HepG2 (cell line): ENCODE data around the gene SMCO4. TPM values are rescaled to one million over a fixed set of nuclear protein-coding genes. Genes with fewer than 3 reads are reported as not detected.

ENCODE experiments used
- ATAC-seq: fragments of 200-7000 bp; cut with Tn5 transposase; 3 replicates; pipeline ENCODE4 v1.9.1; 2020; ENCODE audit warnings: mild to moderate bottlenecking, moderate library complexity
- BruUV-seq: library from RNA; stranded (reverse); fragments of 400-500 nt; replicated peaks from 2 replicates; lab custom pipeline; 2021; lab: Mats Ljungman, UMichigan
- CTCF ChIA-PET: fragments of 300-600 bp; formaldehyde crosslinking; extraction: SDS; loops from one replicate; lab custom pipeline; 2021; ENCODE audit warnings: low total read pairs, inconsistent platforms, low intra/inter-chr PET ratio; lab: Yijun Ruan, JAX
- POLR2A ChIA-PET: fragments of 350-600 bp; sonication (Branson Sonifier 250); formaldehyde crosslinking; loops from one replicate; lab custom pipeline; 2020; ENCODE audit warnings: antibody characterized with exemption, inconsistent platforms; lab: Yijun Ruan, JAX
- DNase-seq: peaks from one replicate; pipeline ENCODE4 v3.0.0-alpha.2; 2015; ENCODE audit warnings: low spot score
- FAIRE-seq: peaks from 3 replicates; lab custom pipeline; 2011; peaks lifted over from hg19 to GRCh38; lab: Jason Lieb, UNC
- H2AFZ ChIP-seq: one replicate; pipeline ENCODE4 v1.6.1; 2011; ENCODE audit warnings: low read length, inconsistent platforms
- H3K27ac ChIP-seq: fragments of 300-600 bp; 3 replicates; pipeline ENCODE4 v1.8.0; 2011; ENCODE audit warnings: mixed run types, mild to moderate bottlenecking, mixed read lengths, low read length, inconsistent platforms; ENCODE audit not compliant: insufficient read depth; ENCODE audit errors: extremely low read length
- H3K27me3 ChIP-seq, 2 experiments: fragments of 200-600 bp in 1 of 2; 2 replicates in 1 of 2; 3 replicates in 1 of 2; pipeline versions ENCODE4 v1.6.0 to v1.8.0; 2011; ENCODE audit warnings: low read length in 2 of 2, mild to moderate bottlenecking in 2 of 2, moderate library complexity in 2 of 2, inconsistent platforms in 1 of 2; ENCODE audit not compliant: insufficient read depth in 2 of 2, control insufficient read depth in 1 of 2
- H3K36me3 ChIP-seq, 2 experiments: fragments of 200-600 bp in 1 of 2; replicated peaks in 1 of 2; 2 replicates in 1 of 2; 3 replicates in 1 of 2; pipeline versions ENCODE4 v1.5.1 to v1.8.0; 2011; ENCODE audit warnings: low read length in 2 of 2, inconsistent platforms in 1 of 2; ENCODE audit not compliant: insufficient read depth in 2 of 2, control insufficient read depth in 1 of 2
- H3K4me1 ChIP-seq: 2 replicates; pipeline ENCODE4 v1.5.1; 2012; ENCODE audit warnings: low read length, inconsistent platforms; ENCODE audit not compliant: insufficient read depth
- H3K4me2 ChIP-seq: 2 replicates; pipeline ENCODE4 v1.6.0; 2011; ENCODE audit warnings: low read depth, low read length, inconsistent platforms
- H3K4me3 ChIP-seq, 3 experiments: fragments of 200-600 bp in 1 of 3; sonication (generic), shearing (Covaris generic) in 1 of 3; replicated peaks in 1 of 3; 2 replicates each; pipeline ENCODE4 v1.5.1; 2011 to 2016; ENCODE audit warnings: low read length in 3 of 3, inconsistent platforms in 2 of 3, low read depth in 2 of 3, mild to moderate bottlenecking in 2 of 3, control low read depth in 1 of 3, mixed read lengths in 1 of 3; ENCODE audit not compliant: insufficient read depth in 1 of 3
- H3K79me2 ChIP-seq: one replicate; pipeline ENCODE4 v1.6.1; 2011; ENCODE audit warnings: low read length, inconsistent platforms; ENCODE audit not compliant: insufficient read depth
- H3K9ac ChIP-seq: 2 replicates; pipeline ENCODE4 v1.6.0; 2011; ENCODE audit warnings: mild to moderate bottlenecking, low read depth, low read length, inconsistent platforms; ENCODE audit not compliant: insufficient read depth
- H3K9me3 ChIP-seq: 2 replicates; pipeline ENCODE4 v1.5.1; 2012; ENCODE audit warnings: mild to moderate bottlenecking, low read length
- H4K20me1 ChIP-seq: 2 replicates; pipeline ENCODE4 v1.6.0; 2011; ENCODE audit warnings: inconsistent platforms, mild to moderate bottlenecking, low read length, moderate library complexity; ENCODE audit not compliant: insufficient read depth
- HNF1A ChIP-seq, 2 experiments: sonication (generic) in 1 of 2; formaldehyde crosslinking in 1 of 2; IDR thresholded peaks; 2 replicates each; pipeline versions ENCODE4 v1.4.0 to v1.6.1; 2016 to 2020; ENCODE audit warnings: borderline replicate concordance in 1 of 2, low read depth in 1 of 2, mild to moderate bottlenecking in 1 of 2, missing genetic modification reagents in 1 of 2
- ZNF746 ChIP-seq: sonication (generic); formaldehyde crosslinking; IDR thresholded peaks from 2 replicates; pipeline ENCODE4 v1.8.0; 2022; ENCODE audit warnings: mild to moderate bottlenecking, missing genetic modification reagents
- WGBS: methylation state at CpG from one replicate; pipeline ENCODE4 v1.1.6; 2017; ENCODE audit warnings: low lambda C conversion rate; 5-methylcytosine and 5-hydroxymethylcytosine counted together
- in situ Hi-C: cut with HindIII; loops from 2 replicates; pipeline ENCODE4 v1.10.0; 2017; ENCODE audit warnings: low pct_unique_long_range_greater_than_20kb; ENCODE audit not compliant: extremely low pct_ligation_motif_present
- intact Hi-C: fragments of 100-400 bp; cut with micrococcal nuclease; formaldehyde crosslinking; loops from one replicate; pipeline ENCODE4 v1.10.0; 2022; ENCODE audit not compliant: unreplicated experiment
- polyA plus RNA-seq, 8 experiments: library from polyadenylated mRNA; depleted of rRNA in 3 of 8; stranded (reverse) in 7 of 8; unstranded in 1 of 8; fragments of >200 nt; fragmentation: Illumina TruSeq in 4 of 8; extraction: Trizol in 4 of 8; gene quantifications; 2 replicates each; pipeline versions ENCODE4 v1.2.1 to v1.2.3, GENCODE V29; 2011 to 2016; ENCODE audit warnings: low read depth in 4 of 8, missing spikeins in 1 of 8, mixed read lengths in 1 of 8; ENCODE audit not compliant: insufficient read depth in 1 of 8
- total RNA-seq, 5 experiments: library from RNA; depleted of rRNA; stranded (reverse); fragments of >200 nt; fragmentation: Illumina TruSeq; extraction: Trizol; gene quantifications; 2 replicates each; pipeline ENCODE4 v1.2.3, GENCODE V29; 2016; ENCODE audit warnings: low read depth in 1 of 5

SMCO4 gene
- total and polyA plus RNA-seq, 2 of the 13 experiments (the other 11 are each of a cell fraction or from before 2014, with no cell fraction given) = 10.6 to 28.5 TPM

DNA sequence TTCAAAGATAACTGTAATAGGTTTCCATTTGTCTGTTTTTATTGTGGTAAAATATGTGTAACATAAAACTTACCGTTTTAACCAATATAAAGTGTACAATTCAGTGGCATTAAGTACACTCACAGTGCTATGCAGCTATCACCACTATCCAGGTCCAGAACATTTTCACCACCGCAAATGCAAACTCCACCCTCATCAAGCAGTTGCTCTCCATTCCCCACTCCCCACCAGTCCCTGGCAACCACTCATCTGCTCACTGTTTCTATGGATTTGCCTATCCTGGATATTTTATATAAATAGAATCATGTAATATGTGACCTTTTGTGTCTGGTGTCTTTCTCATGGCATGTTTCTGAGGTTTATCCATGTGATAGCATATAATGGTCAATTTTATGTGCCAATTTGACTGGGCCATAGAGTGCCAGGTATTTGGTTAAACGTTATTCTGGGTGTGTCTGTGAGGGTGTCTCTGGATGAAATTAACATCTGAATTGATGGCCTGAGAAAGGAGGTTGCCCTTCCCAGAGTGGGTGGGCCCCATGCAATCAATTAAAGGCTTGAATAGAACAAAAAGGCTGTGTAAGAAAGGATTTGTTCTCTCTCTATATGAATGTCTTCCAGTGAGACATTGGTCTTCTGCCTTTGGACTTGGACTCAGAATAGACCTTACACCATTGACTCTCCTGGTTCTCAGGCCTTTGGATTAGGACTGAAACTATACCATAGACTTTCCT lies 17.2 kb upstream of the SMCO4 start:
- Histone ChIP-seq H2AFZ (no peak overlapping the region), H3K27me3 (peaks cover 1 to 10% of the 10 kb centered on the region in 2 experiments; a peak in 3 of 5 replicates), H3K27ac (no peak overlapping the region), H3K9me3 (no peaks in the 10 kb centered on the region), H4K20me1 (no peaks in the 10 kb centered on the region), H3K4me1 (peaks cover 6% of the 10 kb centered on the region), H3K79me2 (no peaks in the 10 kb centered on the region), H3K9ac (no peak overlapping the region), H3K4me3 (no peak overlapping the region), H3K36me3 (no peaks in the 10 kb centered on the region), H3K4me2 (no peak overlapping the region)
- WGBS = 38% methylated on average over 3 of the region's 3 CpGs
- FAIRE-seq (no peak), ATAC-seq (no peak), DNase-seq (no peak)
- in situ Hi-C loops (no loop called here), intact Hi-C loops (no loop called here)
- POLR2A ChIA-PET = no interaction called here
- no peak for TF ChIP-seq HNF1A (IDR thresholded peaks at IDR 0.05; ENCODE audit: low read depth)
- no peak for TF ChIP-seq HNF1A (CRISPR knock-in tag; IDR thresholded peaks at IDR 0.05; ENCODE audit: borderline replicate concordance)
- no peak for TF ChIP-seq ZNF746 (CRISPR knock-in tag)
- BruUV-seq = no TSS peak
- CTCF ChIA-PET = no interaction called here
